Gastroesophageal sphincter (tissue), 4 donors: ENCODE measurements around the gene GARIN5A. TPM values are rescaled to one million over a fixed set of nuclear protein-coding genes. Genes with fewer than 3 reads are reported as not detected.

Source experiments
- ATAC-seq: fragments of 150-250 bp; one replicate; pipeline ENCODE4 v1.9.1; 2016; ENCODE audit warnings: mild to moderate bottlenecking, moderate library complexity
- H3K27ac ChIP-seq, 4 donors: fragments of 200-600 bp; sonication (generic) in 3 of 4; 1 replicate in 3 of 4; 2 replicates in 1 of 4; pipeline ENCODE4 v1.5.1; 2016 to 2019
- H3K27me3 ChIP-seq: fragments of 200-600 bp; sonication (generic); one replicate; pipeline ENCODE4 v1.5.1; 2019
- H3K36me3 ChIP-seq, 2 donors: fragments of 200-600 bp; sonication (generic); one replicate each; pipeline ENCODE4 v1.5.1; 2019; ENCODE audit warnings: control low read depth in 1 of 2
- H3K4me1 ChIP-seq, 3 donors: fragments of 200-600 bp; sonication (generic); 1 replicate in 2 of 3; 2 replicates in 1 of 3; pipeline ENCODE4 v1.5.1; 2016 to 2019; ENCODE audit warnings: control low read depth in 2 of 3
- H3K4me3 ChIP-seq, 2 donors: fragments of 200-600 bp; sonication (generic); one replicate each; pipeline ENCODE4 v1.5.1; 2019; ENCODE audit warnings: mild to moderate bottlenecking in 1 of 2, moderate library complexity in 1 of 2
- H3K9me3 ChIP-seq, 3 donors: fragments of 200-600 bp; sonication (generic); one replicate each; pipeline ENCODE4 v1.5.1; 2017 to 2019; ENCODE audit warnings: control low read depth in 2 of 3
- CTCF ChIP-seq, 4 experiments: fragments of 200-600 bp in 2 of 4; fragments of 450-650 bp in 2 of 4; sonication (generic) in 1 of 4; IDR thresholded peaks; one replicate each; pipeline ENCODE4 v1.5.1; 2017 to 2019; ENCODE audit warnings: antibody characterized with exemption in 4 of 4, mild to moderate bottlenecking in 2 of 4, moderate library complexity in 2 of 4
- EP300 ChIP-seq: sonication (generic); formaldehyde crosslinking; IDR thresholded peaks from one replicate; pipeline ENCODE4 v1.6.1; 2017; ENCODE audit warnings: antibody characterized with exemption, mild to moderate bottlenecking
- POLR2A ChIP-seq, 2 donors: fragments of 450-650 bp; IDR thresholded peaks; one replicate each; pipeline ENCODE4 v1.6.1; 2017; ENCODE audit warnings: antibody characterized with exemption in 2 of 2, mild to moderate bottlenecking in 2 of 2, moderate library complexity in 1 of 2
- POLR2AphosphoS5 ChIP-seq: sonication (generic); formaldehyde crosslinking; IDR thresholded peaks from one replicate; pipeline ENCODE4 v1.6.1; 2017; ENCODE audit warnings: antibody characterized with exemption
- WGBS, 2 donors: methylation state at CpG; one replicate each; pipeline ENCODE4 v1.1.5; 2018; ENCODE audit warnings: low coverage in 1 of 2; 5-methylcytosine and 5-hydroxymethylcytosine counted together
- total RNA-seq, 4 donors: library from RNA; depleted of rRNA; stranded (reverse); fragments of >200 nt; gene quantifications; one replicate each; pipeline ENCODE4 v1.1.0, GENCODE V29; 2016

GARIN5A gene
- total RNA-seq, 4 donors from 2014 or later = 0.78 to 1.7 TPM; not detected in 2

- Histone ChIP-seq H3K27ac (no peak overlapping the region), H3K4me1 (no peaks in the 10 kb centered on the region), H3K27me3 (peaks cover 31% of the 10 kb centered on the region), H3K36me3 (peaks cover 0 to 7% of the 10 kb centered on the region in 2 donors), H3K9me3 (no peaks in the 10 kb centered on the region), H3K4me3 (no peak overlapping the region)
- 51 to 52% methylated on average over 4 to 5 of the region's 8 CpGs for WGBS, 2 donors
- no peak for ATAC-seq
- TF ChIP-seq POLR2A (IDR thresholded peaks at IDR 0.05) (no peak), EP300 (no peak), POLR2AphosphoS5 (no peak), CTCF (IDR thresholded peaks at IDR 0.05) (no peak)
Measured at GRCh38 chr19:50493171-50493570, 16.5 kb upstream of the GARIN5A start.

DNA sequence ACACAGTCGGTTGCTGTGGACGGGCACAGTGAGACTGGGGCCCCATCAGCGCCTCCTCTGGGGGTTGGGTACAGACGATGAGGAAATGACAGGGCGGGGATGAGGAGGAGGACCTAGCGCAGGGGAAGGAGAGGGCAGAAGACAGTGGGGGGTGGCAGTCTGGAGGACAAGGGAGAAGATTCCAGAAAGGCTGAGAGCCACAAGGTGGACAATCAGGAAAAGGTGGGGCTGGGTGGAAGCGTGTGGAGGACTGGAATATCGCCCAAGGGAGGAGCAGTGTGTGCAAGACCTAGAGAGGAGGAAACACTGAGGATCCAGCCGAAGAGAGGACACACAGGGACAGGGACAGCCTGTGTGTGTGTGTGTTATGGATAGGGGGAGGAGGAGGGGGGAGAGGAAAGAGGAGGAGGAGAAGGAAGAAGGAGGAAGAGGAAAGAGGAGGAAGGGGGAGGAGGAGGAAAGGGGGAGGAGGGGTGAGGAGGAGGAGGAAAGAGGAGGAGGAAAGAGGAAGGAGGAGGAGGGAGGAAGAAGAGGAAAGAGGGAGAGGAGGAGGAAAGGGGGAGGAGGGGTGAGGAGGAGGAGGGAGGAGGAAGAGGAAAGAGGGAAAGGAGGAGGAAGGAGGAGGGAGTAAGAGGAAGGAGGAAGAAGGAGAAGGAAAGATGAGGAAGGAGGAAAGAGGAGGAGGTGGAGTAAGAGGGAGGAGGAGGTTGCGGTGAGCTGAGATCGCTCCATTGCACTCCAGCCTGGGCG is 15.8 kb upstream of the GARIN5A start:
- Histone ChIP-seq H3K27me3 (peaks cover 38% of the 10 kb centered on the region), H3K4me3 (no peak overlapping the region), H3K27ac (no peak overlapping the region), H3K4me1 (no peaks in the 10 kb centered on the region), H3K36me3 (peaks cover 0 to 7% of the 10 kb centered on the region in 2 donors), H3K9me3 (no peaks in the 10 kb centered on the region)
- ATAC-seq = no peak
- TF ChIP-seq POLR2A (IDR thresholded peaks at IDR 0.05) (no peak), CTCF (IDR thresholded peaks at IDR 0.05) (no peak), EP300 (no peak), POLR2AphosphoS5 (no peak)
- WGBS, 2 donors = 3 to 6% methylated on average over 5 to 8 of the region's 12 CpGs

- H3K4me1 ChIP-seq = no peaks in the 10 kb centered on the region
- 27% methylated on average over 16 to 25 of the region's 26 CpGs for WGBS, 2 donors
Measured at GRCh38 chr19:50490991-50491472, 14.4 kb upstream of the GARIN5A start.

GRCh38 chr19:50490411-50490811 is 13.8 kb upstream of the GARIN5A start:
- no peak overlapping the region for H3K4me3 ChIP-seq
- ATAC-seq = no peak
- no peaks in the 10 kb centered on the region for H3K9me3 ChIP-seq
- no peak overlapping the region for H3K27ac ChIP-seq
- 96% methylated on average over 4 of the region's 18 CpGs; no CpG with 5 or more reads in 1 of the 2 donors for WGBS, 2 donors
- peaks cover 0 to 7% of the 10 kb centered on the region in 2 donors for H3K36me3 ChIP-seq
- TF ChIP-seq POLR2A (IDR thresholded peaks at IDR 0.05) (no peak), EP300 (no peak), CTCF (IDR thresholded peaks at IDR 0.05) (no peak)
- peaks cover 51% of the 10 kb centered on the region for H3K27me3 ChIP-seq
- no peaks in the 10 kb centered on the region for H3K4me1 ChIP-seq

More at GRCh38 chr19:50490991-50491472, 14.4 kb upstream of the GARIN5A start:
- H3K36me3 ChIP-seq = peaks cover 0 to 7% of the 10 kb centered on the region in 2 donors
- no peak overlapping the region for H3K4me3 ChIP-seq
- no peak overlapping the region for H3K27ac ChIP-seq
- ATAC-seq = no peak
- H3K9me3 ChIP-seq = no peaks in the 10 kb centered on the region
- TF ChIP-seq EP300 = no peak
- TF ChIP-seq POLR2AphosphoS5 = no peak
- no peak for TF ChIP-seq CTCF (IDR thresholded peaks at IDR 0.05)
- TF ChIP-seq POLR2A (IDR thresholded peaks at IDR 0.05) = no peak
- H3K27me3 ChIP-seq = peaks cover 51% of the 10 kb centered on the region

DNA sequence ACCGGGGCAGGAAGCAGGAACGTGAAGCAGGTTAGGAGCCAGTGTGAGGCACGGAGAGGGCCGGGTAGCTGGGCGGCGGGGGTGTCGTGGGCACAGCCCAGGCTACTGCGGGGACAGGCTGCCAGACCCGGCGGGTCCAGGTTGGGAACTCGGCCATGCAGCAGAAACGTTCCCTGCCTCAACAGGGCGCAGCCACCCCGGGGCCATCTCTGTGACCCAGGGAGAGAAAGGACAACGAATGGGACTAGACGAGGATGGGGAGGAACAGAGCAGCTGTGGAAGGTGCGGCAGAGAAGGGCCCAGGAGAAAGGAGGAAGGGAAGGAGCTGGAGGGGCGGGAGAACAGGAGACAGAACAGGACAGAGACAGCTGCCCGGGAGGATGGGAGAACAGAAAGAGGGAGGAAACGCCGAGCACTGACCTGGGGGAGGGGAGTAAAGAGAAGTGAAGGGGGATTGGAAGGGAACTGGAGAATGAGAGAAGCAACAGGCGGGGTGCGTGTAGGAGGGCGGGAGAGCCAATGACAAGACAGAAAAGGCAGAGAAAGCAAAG is 12.9 kb upstream of the GARIN5A start:
- 21 to 28% methylated on average over 16 to 17 of the region's 24 CpGs for WGBS, 2 donors
- Histone ChIP-seq H3K36me3 (peaks cover 0 to 16% of the 10 kb centered on the region in 2 donors), H3K9me3 (no peaks in the 10 kb centered on the region), H3K27me3 (peaks cover 51% of the 10 kb centered on the region), H3K4me1 (no peaks in the 10 kb centered on the region), H3K4me3 (no peak overlapping the region), H3K27ac (no peak overlapping the region)
- ATAC-seq = no peak
- TF ChIP-seq POLR2AphosphoS5 (no peak), CTCF (IDR thresholded peaks at IDR 0.05) (no peak), EP300 (no peak), POLR2A (IDR thresholded peaks at IDR 0.05) (no peak)
